Measurements from ENCODE around the gene EDA.

Gene EDA

GRCh38 chrX:70084592-70085240 is 468.8 kb downstream of the EDA start:
- no peak for DNase-seq (ENCODE audit: low spot score)
- TF ChIP-seq CTCF (IDR thresholded peaks at IDR 0.05; ENCODE audit: borderline replicate concordance, control extremely low read depth, extremely low read depth, insufficient read depth, missing control alignments): no peak
- in situ Hi-C loops (cut with MboI; ENCODE audit: low sequenced_read_pairs, unreplicated experiment): no loop called here

DNA sequence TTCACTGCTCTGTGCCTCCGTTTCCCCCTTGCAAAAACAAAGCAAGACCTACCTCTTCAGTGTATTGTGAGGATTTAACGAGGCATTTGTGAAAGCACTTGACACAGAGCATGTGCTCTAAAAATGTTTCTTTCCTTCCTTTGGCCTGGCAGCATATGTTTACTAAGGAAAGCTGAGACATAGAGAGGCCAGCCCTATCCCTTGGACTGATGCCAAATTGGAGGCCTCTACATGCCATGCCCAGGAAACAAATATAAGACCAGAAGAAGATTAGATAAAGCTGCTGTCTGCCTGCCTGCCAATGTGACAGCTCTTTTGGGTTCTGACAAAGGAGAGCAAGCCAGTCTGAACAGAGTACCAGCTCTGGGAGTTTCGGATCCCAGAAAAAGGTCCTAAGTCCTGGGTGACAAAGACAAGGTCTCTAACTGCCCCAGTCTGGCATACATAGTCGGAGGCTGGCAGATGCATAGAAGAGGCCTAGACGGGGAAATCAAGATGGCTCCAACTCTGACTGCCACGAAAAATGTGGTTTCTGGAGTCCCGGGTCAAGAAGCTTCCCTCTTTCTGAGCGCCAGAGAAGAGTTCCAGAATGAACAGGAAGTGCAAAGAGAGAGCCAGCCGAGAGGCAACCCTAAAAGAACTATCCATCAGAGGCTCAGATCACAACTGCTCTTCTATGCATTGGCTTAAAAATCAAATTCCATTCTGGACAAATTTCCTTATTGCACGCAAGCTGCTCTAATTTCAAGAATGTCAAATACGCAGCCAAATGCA is 472.1 kb downstream of the EDA start:
- no peak for DNase-seq (ENCODE audit: low spot score)
- in situ Hi-C loops (cut with MboI; ENCODE audit: low sequenced_read_pairs, unreplicated experiment): no loop called here
- no peak for TF ChIP-seq CTCF (IDR thresholded peaks at IDR 0.05; ENCODE audit: borderline replicate concordance, control extremely low read depth, extremely low read depth, insufficient read depth, missing control alignments)

DNA sequence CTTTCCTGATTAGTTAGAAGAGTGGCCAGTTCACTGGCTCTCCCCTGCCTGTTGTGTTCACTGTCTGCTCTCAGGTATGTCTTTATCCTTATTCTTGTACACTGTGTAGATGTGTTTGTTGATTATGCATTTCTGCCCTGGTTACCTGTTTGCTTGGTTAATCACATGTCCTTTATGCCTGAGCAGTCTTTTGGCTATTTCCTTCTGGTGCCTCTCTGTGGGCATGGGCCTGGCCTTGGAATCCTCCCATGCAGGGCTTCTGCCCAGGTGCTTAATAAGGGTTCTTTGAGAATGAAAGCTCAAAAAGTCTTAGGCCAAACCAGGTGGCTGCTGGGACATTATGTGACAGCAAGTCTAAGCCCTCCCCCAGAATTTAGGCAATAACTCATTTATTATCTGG is 472.8 kb downstream of the EDA start:
- no peak for DNase-seq (ENCODE audit: low spot score)
- in situ Hi-C loops (cut with MboI; ENCODE audit: low sequenced_read_pairs, unreplicated experiment): no loop called here
- no peak for TF ChIP-seq CTCF (IDR thresholded peaks at IDR 0.05; ENCODE audit: borderline replicate concordance, control extremely low read depth, extremely low read depth, insufficient read depth, missing control alignments)

Measured in GM13976 (cell line).